Heart left ventricle (tissue), 13 donors: ENCODE measurements around the gene MYO16.

ENCODE experiments used
- POLR2A ChIP-seq, 2 donors: fragments of 450-650 bp; IDR thresholded peaks; one replicate each; pipeline ENCODE4 v1.6.1; 2017; ENCODE audit warnings: antibody characterized with exemption in 2 of 2, mild to moderate bottlenecking in 2 of 2, moderate library complexity in 2 of 2
- TF ChIP-seq, protein P1 (sequence below), 12 donors: fragments of 200-600 bp; sonication (generic) in 4 of 12; IDR thresholded peaks; one replicate each; pipeline versions ENCODE4 v1.5.0 to v1.8.0; 2018 to 2022; ENCODE audit warnings: antibody characterized with exemption in 12 of 12, mild to moderate bottlenecking in 5 of 12
- donor health status: ischemic (EF 13 %, LVEDD 7.1; RV severe dilation, severe dysfunction).
- donor health status: DM: no; HTN: yes; CAD: no.
- donor health status: DM: no; HTN: no; CAD: no.
- donor health status: ischemic (EF 25% LVEDD 6.9; RV normal size, moderate dysfunction).
- donor health status: ischemic (EF 25% LVEDD 5.7; RV mildly dilated, moderate dysfunction).
- donor health status: ischemic (EF 35%, LVEDD 5.7; RV mildly dilated, moderate dysfunction).
- donor health status: nonischemic (EF 11% LVEDD 7.7; RV severe dilation, severe dysfunction).
- donor health status: DM: yes; HTN: yes; CAD: no.
- donor health status: PGD.
- donor health status: ischemic (EF 29% LVEDD 5.4; RV normal size, mild dysfunction).
- donor health status: nonischemic (EF 23%, LVEDD 6.1; RV moderate dilation, normal function).

- TF ChIP-seq, protein P1, sequence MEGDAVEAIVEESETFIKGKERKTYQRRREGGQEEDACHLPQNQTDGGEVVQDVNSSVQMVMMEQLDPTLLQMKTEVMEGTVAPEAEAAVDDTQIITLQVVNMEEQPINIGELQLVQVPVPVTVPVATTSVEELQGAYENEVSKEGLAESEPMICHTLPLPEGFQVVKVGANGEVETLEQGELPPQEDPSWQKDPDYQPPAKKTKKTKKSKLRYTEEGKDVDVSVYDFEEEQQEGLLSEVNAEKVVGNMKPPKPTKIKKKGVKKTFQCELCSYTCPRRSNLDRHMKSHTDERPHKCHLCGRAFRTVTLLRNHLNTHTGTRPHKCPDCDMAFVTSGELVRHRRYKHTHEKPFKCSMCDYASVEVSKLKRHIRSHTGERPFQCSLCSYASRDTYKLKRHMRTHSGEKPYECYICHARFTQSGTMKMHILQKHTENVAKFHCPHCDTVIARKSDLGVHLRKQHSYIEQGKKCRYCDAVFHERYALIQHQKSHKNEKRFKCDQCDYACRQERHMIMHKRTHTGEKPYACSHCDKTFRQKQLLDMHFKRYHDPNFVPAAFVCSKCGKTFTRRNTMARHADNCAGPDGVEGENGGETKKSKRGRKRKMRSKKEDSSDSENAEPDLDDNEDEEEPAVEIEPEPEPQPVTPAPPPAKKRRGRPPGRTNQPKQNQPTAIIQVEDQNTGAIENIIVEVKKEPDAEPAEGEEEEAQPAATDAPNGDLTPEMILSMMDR (IDR thresholded peaks at IDR 0.05) = no peak
- no peak for TF ChIP-seq POLR2A (IDR thresholded peaks at IDR 0.05)
Measured at GRCh38 chr13:108674771-108675170, 45.4 kb downstream of the MYO16 start.
